NB4 (cell line): ENCODE data around the gene TAGLN2.

Source experiments
- DNase-seq: peaks from one replicate; pipeline ENCODE4 v3.0.0; 2010; ENCODE audit warnings: low read depth
- H3K4me3 ChIP-seq: one replicate; pipeline ENCODE4 v1.5.1; 2011; ENCODE audit warnings: mild to moderate bottlenecking, low read depth, low read length, moderate library complexity
- CTCF ChIP-seq: IDR thresholded peaks from one replicate; pipeline ENCODE4 v1.5.1; 2012; ENCODE audit warnings: low read depth, low read length
- MAX ChIP-seq: IDR thresholded peaks from 2 replicates; pipeline ENCODE4 v1.6.1; 2011; ENCODE audit warnings: low read depth, low read length
- MYC ChIP-seq: IDR thresholded peaks from 2 replicates; pipeline ENCODE4 v1.6.1; 2011; ENCODE audit warnings: low read depth, low read length
- POLR2A ChIP-seq: IDR thresholded peaks from 2 replicates; pipeline ENCODE4 v1.6.1; 2011; ENCODE audit warnings: mild to moderate bottlenecking; ENCODE audit not compliant: insufficient read length; ENCODE audit errors: extremely low read depth

The TAGLN2 gene

GRCh38 chr1:159942632-159943277 lies 17.4 kb upstream of the TAGLN2 start:
- no peak for DNase-seq
- H3K4me3 ChIP-seq = no peak overlapping the region
- TF ChIP-seq MYC = no peak
- no peak for TF ChIP-seq POLR2A
- TF ChIP-seq CTCF = no peak
- TF ChIP-seq MAX = no peak

- no peak overlapping the region for H3K4me3 ChIP-seq
- no peak for DNase-seq
- TF ChIP-seq CTCF (no peak), MAX (no peak), MYC (no peak), POLR2A (no peak)
These were observed 16.6 kb upstream of the TAGLN2 start for GRCh38 chr1:159941591-159942560.

- no peak overlapping the region for H3K4me3 ChIP-seq
- TF ChIP-seq MAX = no peak
- no peak for TF ChIP-seq MYC
- no peak for TF ChIP-seq POLR2A
- TF ChIP-seq CTCF = no peak
- DNase-seq = no peak
These were observed 15.8 kb upstream of the TAGLN2 start for GRCh38 chr1:159941141-159941540.

DNA sequence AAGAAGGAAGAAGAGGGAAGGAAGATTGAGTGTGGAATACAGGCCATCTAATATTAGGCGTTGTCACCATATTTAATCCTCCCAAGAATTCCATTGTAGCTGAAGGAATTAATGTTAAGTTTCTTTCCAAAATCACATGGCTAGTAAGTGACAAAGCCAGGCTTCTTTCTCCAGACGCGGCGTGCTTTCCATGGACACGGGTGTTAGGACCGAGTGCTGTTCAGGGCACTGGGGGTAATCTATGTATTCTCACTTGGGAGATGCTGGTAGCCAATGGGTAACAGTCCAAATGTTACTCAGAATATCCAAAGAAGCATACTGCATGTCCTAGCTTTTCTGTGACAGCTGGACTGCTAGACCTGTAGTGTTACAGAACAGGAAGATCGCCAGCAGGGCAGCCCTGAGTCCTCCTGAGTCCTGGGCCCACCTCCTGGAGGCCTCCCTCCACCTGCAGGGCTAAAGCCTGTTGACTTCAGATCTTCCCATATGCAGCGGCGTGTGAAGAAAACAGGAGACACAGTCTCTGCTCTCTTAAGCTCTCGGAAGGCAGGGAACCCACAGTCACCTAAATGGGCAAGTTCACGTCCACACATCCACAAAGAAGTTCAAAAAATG lies 14.8 kb upstream of the TAGLN2 start:
- TF ChIP-seq MAX (no peak), POLR2A (no peak), MYC (no peak), CTCF (no peak)
- H3K4me3 ChIP-seq = no peak overlapping the region
- no peak for DNase-seq

GRCh38 chr1:159939678-159940002 lies 14.3 kb upstream of the TAGLN2 start:
- H3K4me3 ChIP-seq = no peak overlapping the region
- no peak for DNase-seq
- TF ChIP-seq POLR2A (no peak), MYC (no peak), CTCF (no peak), MAX (no peak)
